ENCODE results near the gene NAT16. TPM values are rescaled to one million over a fixed set of nuclear protein-coding genes. Genes with fewer than 3 reads are reported as not detected.
A peak's percentile ranks its signal among the peaks of the same experiment; 100 is the strongest.

Gene NAT16
- total RNA-seq, 4 donors from 2014 or later, result not detected

DNA sequence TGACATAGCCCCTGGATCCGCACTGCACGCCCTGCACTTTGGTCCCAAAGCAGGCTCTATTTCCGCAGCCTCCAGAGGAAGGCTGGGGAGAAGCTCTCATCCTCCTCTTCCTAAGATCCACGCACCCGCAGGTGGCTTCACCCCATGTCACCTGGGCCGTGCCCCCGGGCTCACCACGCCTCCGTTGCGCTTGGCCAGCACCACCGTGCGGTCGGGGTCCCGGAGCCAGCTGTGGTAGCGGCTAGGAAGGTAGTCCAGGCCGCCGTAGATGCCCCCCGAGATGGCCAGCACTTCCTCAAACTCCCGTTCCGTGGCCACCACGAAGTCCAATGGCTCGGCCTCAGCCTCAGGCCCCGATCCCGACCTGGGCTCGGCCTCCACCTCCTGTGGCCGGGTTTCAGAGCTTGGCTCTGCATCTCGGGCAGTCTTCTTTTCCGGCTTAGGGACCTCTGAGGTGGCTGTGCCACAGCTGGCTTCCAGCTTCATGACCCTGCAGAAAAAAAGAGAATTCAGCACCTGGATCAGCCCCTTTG lies 5.7 kb downstream of the NAT16 start:
- Histone ChIP-seq H3K27me3 (peaks cover 100% of the 10 kb centered on the region), H3K4me3 (no peak overlapping the region)

GRCh38 chr7:101173752-101174244 lies 6.3 kb downstream of the NAT16 start:
- Histone ChIP-seq H3K27ac (no peak overlapping the region), H3K9me3 (no peaks in the 10 kb centered on the region), H3K27me3 (peaks cover 100% of the 10 kb centered on the region), H3K36me3 (no peaks in the 10 kb centered on the region), H3K4me1 (peaks cover 0 to 41% (median 23%) of the 10 kb centered on the region in 3 donors), H3K4me3 (peak overlapping the region in 1 of 2 donors; percentile 11)
- TF ChIP-seq, protein P1, sequence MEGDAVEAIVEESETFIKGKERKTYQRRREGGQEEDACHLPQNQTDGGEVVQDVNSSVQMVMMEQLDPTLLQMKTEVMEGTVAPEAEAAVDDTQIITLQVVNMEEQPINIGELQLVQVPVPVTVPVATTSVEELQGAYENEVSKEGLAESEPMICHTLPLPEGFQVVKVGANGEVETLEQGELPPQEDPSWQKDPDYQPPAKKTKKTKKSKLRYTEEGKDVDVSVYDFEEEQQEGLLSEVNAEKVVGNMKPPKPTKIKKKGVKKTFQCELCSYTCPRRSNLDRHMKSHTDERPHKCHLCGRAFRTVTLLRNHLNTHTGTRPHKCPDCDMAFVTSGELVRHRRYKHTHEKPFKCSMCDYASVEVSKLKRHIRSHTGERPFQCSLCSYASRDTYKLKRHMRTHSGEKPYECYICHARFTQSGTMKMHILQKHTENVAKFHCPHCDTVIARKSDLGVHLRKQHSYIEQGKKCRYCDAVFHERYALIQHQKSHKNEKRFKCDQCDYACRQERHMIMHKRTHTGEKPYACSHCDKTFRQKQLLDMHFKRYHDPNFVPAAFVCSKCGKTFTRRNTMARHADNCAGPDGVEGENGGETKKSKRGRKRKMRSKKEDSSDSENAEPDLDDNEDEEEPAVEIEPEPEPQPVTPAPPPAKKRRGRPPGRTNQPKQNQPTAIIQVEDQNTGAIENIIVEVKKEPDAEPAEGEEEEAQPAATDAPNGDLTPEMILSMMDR (IDR thresholded peaks at IDR 0.05), result no peak
- no peak for TF ChIP-seq POLR2AphosphoS5 (IDR thresholded peaks at IDR 0.05)
- no peak for TF ChIP-seq EP300 (IDR thresholded peaks at IDR 0.05)
- TF ChIP-seq POLR2A (IDR thresholded peaks at IDR 0.05), result no peak
- no peak for ATAC-seq
- 6 to 12% methylated on average over 10 to 16 of the region's 16 CpGs for WGBS, 2 donors (ENCODE audit: low coverage in 1 of 2)

More for the DNA sequence above, 5.7 kb downstream of the NAT16 start:
- H3K9me3 ChIP-seq, result no peaks in the 10 kb centered on the region
- no peak for TF ChIP-seq POLR2A (IDR thresholded peaks at IDR 0.05)
- H3K27ac ChIP-seq, result no peak overlapping the region
- ATAC-seq, result no peak
- WGBS, 2 donors (ENCODE audit: low coverage in 1 of 2), result 0% methylated on average over 11 of the region's 28 CpGs; no CpG with 5 or more reads in 1 of the 2 donors
- no peaks in the 10 kb centered on the region for H3K36me3 ChIP-seq
- peaks cover 0 to 46% (median 23%) of the 10 kb centered on the region in 3 donors for H3K4me1 ChIP-seq

GRCh38 chr7:101172854-101173751 lies 7.0 kb downstream of the NAT16 start:
- H3K9me3 ChIP-seq, result no peaks in the 10 kb centered on the region
- peaks cover 0 to 41% (median 23%) of the 10 kb centered on the region in 3 donors for H3K4me1 ChIP-seq
- WGBS, 2 donors (ENCODE audit: low coverage in 1 of 2), result 1 to 2% methylated on average over 9 to 15 of the region's 53 CpGs
- peaks cover 100% of the 10 kb centered on the region for H3K27me3 ChIP-seq
- no peak for ATAC-seq
- no peaks in the 10 kb centered on the region for H3K36me3 ChIP-seq
- no peak overlapping the region for H3K27ac ChIP-seq
- peak overlapping the region in 1 of 2 donors; percentile 11 for H3K4me3 ChIP-seq
- TF ChIP-seq, protein P1 (IDR thresholded peaks at IDR 0.05), result no peak

DNA sequence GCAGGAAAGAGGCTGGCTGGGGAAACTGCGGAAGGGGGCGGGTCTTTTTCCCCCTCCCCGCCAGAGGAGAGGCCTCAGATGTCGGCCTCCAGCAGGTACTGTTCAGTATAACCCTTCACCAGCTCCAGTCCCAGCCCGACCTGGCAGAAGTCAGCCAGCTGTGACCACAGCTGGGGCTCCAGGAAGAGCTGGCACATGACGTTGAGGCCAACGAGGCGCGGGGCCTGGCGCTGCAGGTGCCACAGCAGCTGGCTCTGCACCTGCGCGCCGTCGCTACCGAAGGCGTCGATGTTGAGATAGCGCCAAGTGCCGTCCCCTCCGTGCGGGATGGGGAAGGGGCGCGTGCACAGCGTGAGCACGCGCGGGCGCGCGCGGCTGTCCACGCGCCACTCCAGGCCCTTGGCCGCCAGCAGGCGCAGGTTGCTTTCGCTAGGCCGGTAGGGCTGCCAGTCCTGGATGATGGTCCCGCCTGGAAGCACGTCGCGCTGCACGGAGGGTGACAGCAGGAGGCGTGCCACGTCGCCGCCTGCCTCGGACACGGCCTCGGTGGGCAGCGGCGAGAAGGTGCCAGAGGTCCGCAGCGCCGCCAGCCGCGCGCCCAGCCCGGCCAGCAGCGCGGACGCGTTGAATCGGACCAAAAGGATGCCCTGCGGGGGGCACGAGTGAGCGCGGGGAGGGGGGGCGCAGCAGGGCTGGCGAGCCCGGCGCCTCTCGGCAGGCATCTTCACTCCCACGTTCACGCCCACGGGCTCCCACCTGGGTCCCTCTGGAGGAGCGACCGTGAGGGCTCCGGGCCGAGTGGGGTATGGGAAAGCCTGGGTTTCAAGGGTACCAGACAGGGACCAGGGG lies 7.9 kb downstream of the NAT16 start:
- TF ChIP-seq, protein P1 (IDR thresholded peaks at IDR 0.05), result no peak
- TF ChIP-seq POLR2AphosphoS5 (IDR thresholded peaks at IDR 0.05) (no peak), POLR2A (IDR thresholded peaks at IDR 0.05) (no peak)
- H3K27me3 ChIP-seq, result peaks cover 100% of the 10 kb centered on the region
- ATAC-seq, result no peak
- H3K27ac ChIP-seq, result no peak overlapping the region
- no peak overlapping the region for H3K4me3 ChIP-seq
- 0% methylated on average over 7 of the region's 79 CpGs; no CpG with 5 or more reads in 1 of the 2 donors for WGBS, 2 donors (ENCODE audit: low coverage in 1 of 2)
- no peaks in the 10 kb centered on the region for H3K9me3 ChIP-seq
- no peaks in the 10 kb centered on the region for H3K36me3 ChIP-seq
- H3K4me1 ChIP-seq, result peaks cover 0 to 41% (median 23%) of the 10 kb centered on the region in 3 donors

- Histone ChIP-seq H3K27ac (no peak overlapping the region), H3K27me3 (peaks cover 100% of the 10 kb centered on the region), H3K9me3 (no peaks in the 10 kb centered on the region), H3K36me3 (no peaks in the 10 kb centered on the region), H3K4me1 (peaks cover 0 to 41% (median 23%) of the 10 kb centered on the region in 3 donors), H3K4me3 (no peak overlapping the region)
- ATAC-seq, result no peak
- 0 to 2% methylated on average over 7 to 12 of the region's 13 CpGs for WGBS, 2 donors (ENCODE audit: low coverage in 1 of 2)
- TF ChIP-seq EP300 (IDR thresholded peaks at IDR 0.05), result no peak
- TF ChIP-seq, protein P1 (IDR thresholded peaks at IDR 0.05), result no peak
- TF ChIP-seq POLR2AphosphoS5 (IDR thresholded peaks at IDR 0.05), result no peak
- no peak for TF ChIP-seq POLR2A (IDR thresholded peaks at IDR 0.05)
Measured at GRCh38 chr7:101171442-101171837, 8.7 kb downstream of the NAT16 start.

All from gastroesophageal sphincter (tissue), 4 donors.